H1 (cell line): ENCODE results near the gene WRAP73. TPM values are rescaled to one million over a fixed set of nuclear protein-coding genes. Genes with fewer than 3 reads are reported as not detected.

Experiments used
- CTCF ChIA-PET: fragments of 300-600 bp; sonication (Branson Sonifier 250); formaldehyde crosslinking; loops from one replicate; lab custom pipeline; 2021; ENCODE audit not compliant: partially characterized antibody; lab: Charles Lee
- POLR2A ChIA-PET: fragments of 300-600 bp; sonication (Branson Sonifier 250); formaldehyde crosslinking; loops from one replicate; lab custom pipeline; 2021; ENCODE audit warnings: inconsistent platforms; ENCODE audit not compliant: partially characterized antibody; lab: Charles Lee
- DNase-seq, 2 experiments: peaks; one replicate each; pipeline versions ENCODE4 v3.0.0 to v3.0.0-alpha.2; 2010 to 2022; ENCODE audit warnings: low spot score in 2 of 2, low read depth in 1 of 2, mixed read lengths in 1 of 2
- FAIRE-seq: peaks from 2 replicates; lab custom pipeline; 2011; peaks lifted over from hg19 to GRCh38; lab: Jason Lieb, UNC
- H2AFZ ChIP-seq: 2 replicates; pipeline ENCODE4 v1.8.1; 2012; ENCODE audit warnings: low read length, inconsistent platforms
- H2AK5ac ChIP-seq: 2 replicates; pipeline ENCODE4 v1.6.1; 2013; ENCODE audit warnings: low read depth, low read length
- H2BK120ac ChIP-seq: replicated peaks from 2 replicates; pipeline ENCODE3; 2013; ENCODE audit warnings: low read depth, low read length, inconsistent platforms
- H2BK12ac ChIP-seq: 2 replicates; pipeline ENCODE4 v1.6.1; 2013; ENCODE audit warnings: low read depth, low read length
- H2BK15ac ChIP-seq: 2 replicates; pipeline ENCODE4 v1.6.1; 2013; ENCODE audit warnings: low read length
- H2BK20ac ChIP-seq: 2 replicates; pipeline ENCODE4 v1.6.1; 2013; ENCODE audit warnings: low read length
- H2BK5ac ChIP-seq: 2 replicates; pipeline ENCODE4 v1.6.1; 2013; ENCODE audit warnings: low read depth, low read length
- H3K14ac ChIP-seq: 2 replicates; pipeline ENCODE4 v1.6.1; 2013; ENCODE audit warnings: inconsistent platforms; ENCODE audit not compliant: insufficient read length
- H3K18ac ChIP-seq: 2 replicates; pipeline ENCODE4 v1.6.1; 2013; ENCODE audit warnings: low read length; ENCODE audit errors: extremely low read depth
- H3K23ac ChIP-seq: 2 replicates; pipeline ENCODE4 v1.6.1; 2013; ENCODE audit warnings: inconsistent platforms; ENCODE audit not compliant: insufficient read length
- H3K23me2 ChIP-seq: 2 replicates; pipeline ENCODE4 v1.6.1; 2013; ENCODE audit warnings: low read depth, low read length
- H3K27ac ChIP-seq: 2 replicates; pipeline ENCODE4 v1.6.1; 2011; ENCODE audit warnings: low read depth, low read length, inconsistent platforms
- H3K27me3 ChIP-seq, 4 experiments: replicated peaks in 1 of 4; 1 replicate in 1 of 4; 2 replicates in 3 of 4; pipeline versions ENCODE4 v1.6.1 to v1.8.1; 2011 to 2013; ENCODE audit warnings: low read length in 3 of 4, mild to moderate bottlenecking in 3 of 4, inconsistent platforms in 2 of 4, mixed read lengths in 2 of 4, moderate library complexity in 1 of 4; ENCODE audit not compliant: control insufficient read depth in 3 of 4, insufficient read depth in 3 of 4; ENCODE audit errors: extremely low read depth in 1 of 4
- H3K36me3 ChIP-seq, 4 experiments: 2 replicates each; pipeline versions ENCODE4 v1.6.1 to v1.8.1; 2011 to 2013; ENCODE audit warnings: mild to moderate bottlenecking in 4 of 4, low read length in 3 of 4, moderate library complexity in 2 of 4, control low read depth in 1 of 4, inconsistent platforms in 1 of 4; ENCODE audit not compliant: insufficient read depth in 4 of 4, control insufficient read depth in 2 of 4
- H3K4ac ChIP-seq: replicated peaks from 2 replicates; pipeline ENCODE3; 2013; ENCODE audit warnings: low read length, low read depth, mixed read lengths, inconsistent platforms; ENCODE audit not compliant: insufficient read length
- H3K4me1 ChIP-seq, 4 experiments: replicated peaks in 1 of 4; 1 replicate in 1 of 4; 2 replicates in 3 of 4; pipeline versions ENCODE4 v1.6.1 to v1.8.1; 2011 to 2013; ENCODE audit warnings: low read length in 3 of 4, inconsistent platforms in 2 of 4, mixed read lengths in 1 of 4; ENCODE audit not compliant: insufficient read depth in 4 of 4, control insufficient read depth in 3 of 4
- H3K4me2 ChIP-seq, 2 experiments: 2 replicates each; pipeline versions ENCODE4 v1.6.1 to v1.8.1; 2011 to 2013; ENCODE audit warnings: low read depth in 2 of 2, low read length in 2 of 2, control low read depth in 1 of 2, inconsistent platforms in 1 of 2, mild to moderate bottlenecking in 1 of 2; ENCODE audit not compliant: insufficient read depth in 1 of 2
- H3K4me3 ChIP-seq, 4 experiments: fragments of 200-600, 300-600 bp in 1 of 4; sonication (generic), shearing (Covaris generic), sonication (Bioruptor Twin) in 1 of 4; 2 replicates each; pipeline versions ENCODE4 v1.5.1 to v1.8.1; 2011 to 2016; ENCODE audit warnings: low read length in 4 of 4, low read depth in 3 of 4, control low read depth in 2 of 4, inconsistent platforms in 2 of 4, mild to moderate bottlenecking in 2 of 4, mixed read lengths in 1 of 4, moderate library complexity in 1 of 4; ENCODE audit not compliant: insufficient read depth in 2 of 4; ENCODE audit errors: extremely low read depth in 1 of 4
- H3K56ac ChIP-seq: replicated peaks from 2 replicates; pipeline ENCODE3; 2013; ENCODE audit warnings: low read depth, mild to moderate bottlenecking, mixed read lengths, low read length, inconsistent platforms; ENCODE audit not compliant: insufficient read length
- H3K79me1 ChIP-seq: 2 replicates; pipeline ENCODE4 v1.6.1; 2013; ENCODE audit warnings: low read depth, low read length, control low read depth
- H3K79me2 ChIP-seq, 2 experiments: 2 replicates each; pipeline versions ENCODE4 v1.6.1 to v1.8.1; 2012 to 2013; ENCODE audit warnings: low read length in 2 of 2, mild to moderate bottlenecking in 2 of 2, inconsistent platforms in 1 of 2; ENCODE audit not compliant: insufficient read depth in 2 of 2, control insufficient read depth in 1 of 2
- H3K9ac ChIP-seq, 4 experiments: replicated peaks in 1 of 4; 1 replicate in 1 of 4; 2 replicates in 3 of 4; pipeline versions ENCODE4 v1.6.1 to v1.8.1; 2011 to 2013; ENCODE audit warnings: low read depth in 3 of 4, low read length in 3 of 4, control low read depth in 2 of 4, mild to moderate bottlenecking in 2 of 4, moderate library complexity in 2 of 4, inconsistent platforms in 1 of 4; ENCODE audit errors: extremely low read depth in 1 of 4
- H3K9me3 ChIP-seq, 2 experiments: 2 replicates each; pipeline versions ENCODE4 v1.6.1 to v1.8.1; 2012 to 2013; ENCODE audit warnings: mild to moderate bottlenecking in 2 of 2, moderate library complexity in 2 of 2, control low read depth in 1 of 2, inconsistent platforms in 1 of 2, low read depth in 1 of 2, low read length in 1 of 2, mixed read lengths in 1 of 2; ENCODE audit not compliant: insufficient read depth in 2 of 2
- H4K20me1 ChIP-seq, 2 experiments: replicated peaks in 1 of 2; 2 replicates each; pipeline versions ENCODE3 to v1.8.1; 2011 to 2013; ENCODE audit warnings: inconsistent platforms in 2 of 2, low read length in 2 of 2, mild to moderate bottlenecking in 1 of 2; ENCODE audit not compliant: insufficient read depth in 2 of 2, control insufficient read depth in 1 of 2
- H4K5ac ChIP-seq: 2 replicates; pipeline ENCODE4 v1.6.1; 2013; ENCODE audit warnings: low read length, low read depth, mixed read lengths, inconsistent platforms; ENCODE audit not compliant: insufficient read length
- H4K8ac ChIP-seq: 2 replicates; pipeline ENCODE4 v1.8.0; 2013; ENCODE audit warnings: mild to moderate bottlenecking, moderate library complexity, low read length, inconsistent platforms; ENCODE audit not compliant: insufficient read depth; ENCODE audit errors: extremely low read depth
- H4K91ac ChIP-seq: replicated peaks from 2 replicates; pipeline ENCODE3; 2013; ENCODE audit warnings: low read length, mixed read lengths, inconsistent platforms; ENCODE audit not compliant: insufficient read length
- CHD2 ChIP-seq: IDR thresholded peaks from 2 replicates; pipeline ENCODE4 v1.6.1; 2012; ENCODE audit warnings: low read length, improper control_type of control experiment
- CREB1 ChIP-seq: IDR thresholded peaks from 2 replicates; pipeline ENCODE4 v1.6.1; 2012; ENCODE audit warnings: inconsistent platforms
- EP300 ChIP-seq, 2 experiments: IDR thresholded peaks; 1 replicate in 1 of 2; 2 replicates in 1 of 2; pipeline ENCODE4 v1.6.1; 2011 to 2012; ENCODE audit warnings: low read depth in 2 of 2, low read length in 2 of 2, mild to moderate bottlenecking in 2 of 2, borderline replicate concordance in 1 of 2, inconsistent platforms in 1 of 2, moderate library complexity in 1 of 2
- EZH2 ChIP-seq: fragments of 200-600 bp; sonication (generic); IDR thresholded peaks from 2 replicates; pipeline ENCODE4 v1.7.1; 2012; ENCODE audit warnings: low read depth, mild to moderate bottlenecking, moderate library complexity, low read length, inconsistent platforms; ENCODE audit not compliant: severe bottlenecking
- FOSL1 ChIP-seq: IDR thresholded peaks from 2 replicates; pipeline ENCODE4 v1.6.1; 2011; ENCODE audit warnings: mild to moderate bottlenecking, low read depth, low read length, moderate library complexity; ENCODE audit not compliant: insufficient read depth
- GABPA ChIP-seq: IDR thresholded peaks from 2 replicates; pipeline ENCODE4 v1.6.1; 2011; ENCODE audit warnings: mild to moderate bottlenecking, low read length, moderate library complexity, borderline replicate concordance; ENCODE audit not compliant: insufficient read depth
- RBBP5 ChIP-seq: IDR thresholded peaks from 2 replicates; pipeline ENCODE4 v1.7.1; 2012; ENCODE audit warnings: low read depth, mild to moderate bottlenecking, inconsistent platforms, low read length, moderate library complexity, borderline replicate concordance
- YY1 ChIP-seq: IDR thresholded peaks from 2 replicates; pipeline ENCODE4 v1.6.1; 2011; ENCODE audit warnings: low read depth, mild to moderate bottlenecking, low read length
- ZNF274 ChIP-seq: IDR thresholded peaks from 2 replicates; pipeline ENCODE4 v1.7.0; 2012; ENCODE audit warnings: low read length, borderline replicate concordance; ENCODE audit errors: extremely low read depth
- WGBS, 2 experiments: shearing (Covaris generic) in 1 of 2; methylation state at CpG; one replicate each; pipeline versions ENCODE4 v1.1.6 to v1.1.7; 2013 to 2015; ENCODE audit warnings: low lambda C conversion rate in 2 of 2, mixed read lengths in 2 of 2, inconsistent platforms in 1 of 2, low coverage in 1 of 2, missing lambda C conversion rate in 1 of 2; ENCODE audit not compliant: insufficient replicate concordance in 2 of 2, insufficient coverage in 1 of 2, insufficient read length in 1 of 2; ENCODE audit errors: extremely low coverage in 1 of 2, missing lambda C conversion rate in 1 of 2; 5-methylcytosine and 5-hydroxymethylcytosine counted together
- polyA plus RNA-seq, 7 experiments: library from polyadenylated mRNA; depleted of rRNA in 3 of 7; stranded (reverse) in 5 of 7; unstranded in 2 of 7; fragments of >200 nt in 5 of 7; fragments of 200-250 nt in 2 of 7; gene quantifications; 1 replicate in 5 of 7; 2 replicates in 1 of 7; 4 replicates in 1 of 7; pipeline versions ENCODE4 v1.2.1 to v1.2.3, GENCODE V29; 2011 to 2013; ENCODE audit warnings: missing spikeins in 2 of 7, mixed read lengths in 2 of 7
- total RNA-seq: library from RNA; stranded (reverse); fragmentation: NEBNext Ultra II Directional; extraction: Animal tissue kit (Norgen Biotek cat#: 25700); gene quantifications from 2 replicates; pipeline ENCODE4 v1.2.1, GENCODE V29; 2021
- TF ChIP-seq, protein P1 (sequence below): IDR thresholded peaks from 2 replicates; pipeline ENCODE4 v1.6.1; 2012; ENCODE audit warnings: inconsistent platforms

WRAP73 gene
- total and polyA plus RNA-seq, 2 of the 8 experiments (the other 6 are each of a cell fraction or from before 2014, with no cell fraction given) = 30.3 to 50.7 TPM

- H2BK12ac ChIP-seq = no peak overlapping the region
- DNase-seq (no peak), FAIRE-seq (no peak)
- H2BK5ac ChIP-seq = peak overlapping the region; percentile 52; the same call in 1 of the 2 replicates
- H2AFZ ChIP-seq = no peak overlapping the region
- no peak overlapping the region for H3K14ac ChIP-seq
- H3K79me1 ChIP-seq = no peaks in the 10 kb centered on the region; the same call in 1 of the 2 replicates
- H3K23me2 ChIP-seq = no peaks in the 10 kb centered on the region; the same call in 1 of the 2 replicates
- no peak overlapping the region for H4K5ac ChIP-seq
- H3K18ac ChIP-seq = no peak overlapping the region; the same call in 1 of the 2 replicates
- H3K4ac ChIP-seq = no peak overlapping the region
- H3K36me3 ChIP-seq = no peaks in the 10 kb centered on the region
- H3K4me3 ChIP-seq = no peak overlapping the region
- TF ChIP-seq EP300 (IDR thresholded peaks at IDR 0.05; ENCODE audit: borderline replicate concordance in 1 of 2, low read depth in 2 of 2, low read length in 2 of 2) (no peak), CHD2 (no peak), RBBP5 (no peak), ZNF274 (no peak), GABPA (no peak), CREB1 (no peak), YY1 (no peak), EZH2 (no peak), FOSL1 (no peak)
- TF ChIP-seq, protein P1, sequence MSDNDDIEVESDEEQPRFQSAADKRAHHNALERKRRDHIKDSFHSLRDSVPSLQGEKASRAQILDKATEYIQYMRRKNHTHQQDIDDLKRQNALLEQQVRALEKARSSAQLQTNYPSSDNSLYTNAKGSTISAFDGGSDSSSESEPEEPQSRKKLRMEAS = no peak
- peak overlapping the region; percentile 54 for H4K91ac ChIP-seq
- no peak overlapping the region for H3K9ac ChIP-seq
- no peak overlapping the region for H2BK120ac ChIP-seq
- H3K23ac ChIP-seq = no peak overlapping the region
- peak overlapping the region; percentile 28; the same call in 1 of the 2 replicates for H4K8ac ChIP-seq
- H2AK5ac ChIP-seq = 0 out of 2 replicates have a peak overlapping the region, but pooled peaks have one; percentile 13
- H2BK15ac ChIP-seq = peak overlapping the region; percentile 72; the same call in 1 of the 2 replicates
- POLR2A ChIA-PET = interaction anchor here (2.3 kb wide), 1 partner anchor 37 kb away, joined by 6 read pairs; no protein-coding TSS in a partner anchor
- peaks cover 0 to 6% of the 10 kb centered on the region in 2 experiments for H4K20me1 ChIP-seq
- CTCF ChIA-PET = interaction anchor here (0.9 to 2.5 kb wide), 6 partner anchors 8 to 37 kb away, joined by 3 to 8 read pairs (median 4); no protein-coding TSS in a partner anchor
- H3K4me1 ChIP-seq = peaks cover 3 to 22% (median 16%) of the 10 kb centered on the region in 4 experiments
- no peak overlapping the region for H3K56ac ChIP-seq
- 89% methylated on average over 42 of the region's 50 CpGs; no CpG with 5 or more reads in 1 of the 2 experiments for WGBS, 2 experiments
- no peak overlapping the region for H2BK20ac ChIP-seq
- no peak overlapping the region for H3K4me2 ChIP-seq
- peaks cover 0 to 4% (median 1%) of the 10 kb centered on the region in 4 experiments; a peak in 2 of 7 replicates for H3K27me3 ChIP-seq
- H3K27ac ChIP-seq = no peak overlapping the region
- H3K79me2 ChIP-seq = no peaks in the 10 kb centered on the region
- no peaks in the 10 kb centered on the region; a peak in 1 of 4 replicates for H3K9me3 ChIP-seq
These were observed 40.6 kb upstream of the WRAP73 start for GRCh38 chr1:3690282-3691065.
